Caco-2 (cell line): ENCODE measurements around the gene BCL3. TPM values are rescaled to one million over a fixed set of nuclear protein-coding genes. Genes with fewer than 3 reads are reported as not detected.

Experiments
- BruUV-seq: library from RNA; stranded (reverse); fragments of 400-500 nt; replicated peaks from 2 replicates; lab custom pipeline; 2021; lab: Mats Ljungman, UMichigan
- CTCF ChIA-PET: fragments of 300-600 bp; sonication (Branson Sonifier 250); formaldehyde crosslinking; loops from one replicate; lab custom pipeline; 2022; ENCODE audit warnings: antibody characterized with exemption; lab: Charles Lee
- POLR2A ChIA-PET: fragments of 300-600 bp; sonication (Branson Sonifier 250); formaldehyde crosslinking; loops from one replicate; lab custom pipeline; 2022; ENCODE audit warnings: antibody characterized with exemption; lab: Charles Lee
- DNase-seq, 2 experiments: peaks; one replicate each; pipeline versions ENCODE4 v3.0.0 to v3.0.0-alpha.2; 2020 to 2022
- H3K27me3 ChIP-seq: replicated peaks from 2 replicates; pipeline ENCODE4 v1.6.0; 2011; ENCODE audit warnings: low read length; ENCODE audit not compliant: control insufficient read depth, insufficient read depth
- H3K36me3 ChIP-seq: 2 replicates; pipeline ENCODE4 v1.5.1; 2011; ENCODE audit warnings: low read length; ENCODE audit not compliant: control insufficient read depth, insufficient read depth
- H3K4me1 ChIP-seq: fragments of 250-450 bp; sonication (Bioruptor Pico); 2 replicates; pipeline ENCODE4 v1.5.1; 2020; ENCODE audit warnings: mild to moderate bottlenecking
- H3K4me3 ChIP-seq: 2 replicates; pipeline ENCODE4 v1.5.1; 2011; ENCODE audit warnings: low read depth, mild to moderate bottlenecking, control low read depth, low read length
- H3K9me3 ChIP-seq: fragments of 250-450 bp; sonication (Bioruptor Pico); 2 replicates; pipeline ENCODE4 v1.5.1; 2020; ENCODE audit warnings: mild to moderate bottlenecking, moderate library complexity
- H3K27ac Mint-ChIP-seq: one replicate; pipeline ENCODE4 v1.8.0; 2022; ENCODE audit warnings: mixed read lengths; ENCODE audit not compliant: unreplicated experiment
- H3K27me3 Mint-ChIP-seq: one replicate; pipeline ENCODE4 v1.8.0; 2022; ENCODE audit warnings: mixed read lengths; ENCODE audit not compliant: insufficient read depth, unreplicated experiment
- H3K36me3 Mint-ChIP-seq: one replicate; pipeline ENCODE4 v1.8.0; 2022; ENCODE audit warnings: mild to moderate bottlenecking, mixed read lengths; ENCODE audit not compliant: insufficient read depth, unreplicated experiment
- H3K4me1 Mint-ChIP-seq: one replicate; pipeline ENCODE4 v1.8.0; 2022; ENCODE audit warnings: low read depth, mixed read lengths; ENCODE audit not compliant: unreplicated experiment
- H3K4me3 Mint-ChIP-seq: one replicate; pipeline ENCODE4 v1.8.0; 2022; ENCODE audit warnings: mild to moderate bottlenecking, moderate library complexity, mixed read lengths; ENCODE audit not compliant: unreplicated experiment
- H3K9me3 Mint-ChIP-seq: one replicate; pipeline ENCODE4 v1.8.0; 2022; ENCODE audit warnings: mixed read lengths; ENCODE audit not compliant: unreplicated experiment
- intact Hi-C: fragments of 100-400 bp; cut with micrococcal nuclease; formaldehyde crosslinking; loops from one replicate; pipeline ENCODE4 v1.10.0; 2022; ENCODE audit not compliant: unreplicated experiment
- total RNA-seq: library from RNA; stranded (reverse); gene quantifications from 2 replicates; pipeline ENCODE4 v1.2.3, GENCODE V29; 2022
- TF ChIP-seq, protein P1 (sequence below), 2 experiments: fragments of 200-600 bp in 1 of 2; IDR thresholded peaks; 1 replicate in 1 of 2; 2 replicates in 1 of 2; pipeline versions ENCODE4 v1.5.1 to v1.8.0; 2011 to 2022; ENCODE audit warnings: antibody characterized with exemption in 1 of 2, control low read depth in 1 of 2, inconsistent platforms in 1 of 2, low read depth in 1 of 2, low read length in 1 of 2, mild to moderate bottlenecking in 1 of 2, moderate library complexity in 1 of 2; ENCODE audit not compliant: insufficient read depth in 1 of 2, severe bottlenecking in 1 of 2, unreplicated experiment in 1 of 2

BCL3 gene
- total RNA-seq, 1 experiment from 2014 or later = 15.5 TPM

GRCh38 chr19:44783545-44783944 lies 35.0 kb downstream of the BCL3 start:
- Mint-ChIP-seq H3K9me3 (no peaks in the 10 kb centered on the region), H3K4me1 (peaks cover 14% of the 10 kb centered on the region), H3K27ac (no peak overlapping the region), H3K27me3 (no peaks in the 10 kb centered on the region), H3K36me3 (peaks cover 34% of the 10 kb centered on the region), H3K4me3 (no peak overlapping the region)
- Histone ChIP-seq H3K27me3 (no peaks in the 10 kb centered on the region), H3K4me1 (peaks cover 5% of the 10 kb centered on the region; the same call in 1 of the 2 replicates), H3K9me3 (no peaks in the 10 kb centered on the region), H3K36me3 (peaks cover 3% of the 10 kb centered on the region; the same call in 1 of the 2 replicates), H3K4me3 (no peak overlapping the region)
- intact Hi-C loops = no loop called here
- ChIA-PET CTCF (interaction anchor here (0.7 to 2.6 kb wide), 9 partner anchors 12 to 64 kb away, joined by 3 to 32 read pairs (median 6); partner anchors contain the start of genes BCAM and NECTIN2), POLR2A (interaction anchor here (1.5 kb wide), 1 partner anchor 24 kb away, joined by 11 read pairs; the partner anchor contains the start of gene BCAM)
- no peak for DNase-seq
- TF ChIP-seq, protein P1, sequence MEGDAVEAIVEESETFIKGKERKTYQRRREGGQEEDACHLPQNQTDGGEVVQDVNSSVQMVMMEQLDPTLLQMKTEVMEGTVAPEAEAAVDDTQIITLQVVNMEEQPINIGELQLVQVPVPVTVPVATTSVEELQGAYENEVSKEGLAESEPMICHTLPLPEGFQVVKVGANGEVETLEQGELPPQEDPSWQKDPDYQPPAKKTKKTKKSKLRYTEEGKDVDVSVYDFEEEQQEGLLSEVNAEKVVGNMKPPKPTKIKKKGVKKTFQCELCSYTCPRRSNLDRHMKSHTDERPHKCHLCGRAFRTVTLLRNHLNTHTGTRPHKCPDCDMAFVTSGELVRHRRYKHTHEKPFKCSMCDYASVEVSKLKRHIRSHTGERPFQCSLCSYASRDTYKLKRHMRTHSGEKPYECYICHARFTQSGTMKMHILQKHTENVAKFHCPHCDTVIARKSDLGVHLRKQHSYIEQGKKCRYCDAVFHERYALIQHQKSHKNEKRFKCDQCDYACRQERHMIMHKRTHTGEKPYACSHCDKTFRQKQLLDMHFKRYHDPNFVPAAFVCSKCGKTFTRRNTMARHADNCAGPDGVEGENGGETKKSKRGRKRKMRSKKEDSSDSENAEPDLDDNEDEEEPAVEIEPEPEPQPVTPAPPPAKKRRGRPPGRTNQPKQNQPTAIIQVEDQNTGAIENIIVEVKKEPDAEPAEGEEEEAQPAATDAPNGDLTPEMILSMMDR (IDR thresholded peaks at IDR 0.05; ENCODE audit: insufficient read depth in 1 of 2, low read depth in 1 of 2, low read length in 1 of 2, severe bottlenecking in 1 of 2, unreplicated experiment in 1 of 2) = no peak
- BruUV-seq = no TSS peak

GRCh38 chr19:44785271-44785670 lies 36.8 kb downstream of the BCL3 start:
- Mint-ChIP-seq H3K4me1 (peaks cover 14% of the 10 kb centered on the region), H3K4me3 (no peak overlapping the region), H3K9me3 (no peaks in the 10 kb centered on the region), H3K36me3 (peaks cover 51% of the 10 kb centered on the region), H3K27me3 (no peaks in the 10 kb centered on the region), H3K27ac (no peak overlapping the region)
- no TSS peak for BruUV-seq
- intact Hi-C loops = no loop called here
- ChIA-PET CTCF (interaction anchor here (0.7 to 2.6 kb wide), 6 partner anchors 23 to 61 kb away, joined by 3 to 32 read pairs (median 12); partner anchors contain the start of genes BCAM and NECTIN2), POLR2A (interaction anchor here (1.3 to 1.5 kb wide), 2 partner anchors 23 to 60 kb away, joined by 6 to 11 read pairs; partner anchors contain the start of genes BCAM and NECTIN2)
- H3K4me3 ChIP-seq = no peak overlapping the region
- H3K36me3 ChIP-seq = peaks cover 9% of the 10 kb centered on the region
- peaks cover 5% of the 10 kb centered on the region; the same call in 1 of the 2 replicates for H3K4me1 ChIP-seq
- no peaks in the 10 kb centered on the region for H3K9me3 ChIP-seq
- H3K27me3 ChIP-seq = no peaks in the 10 kb centered on the region
- TF ChIP-seq, protein P1 (IDR thresholded peaks at IDR 0.05; ENCODE audit: insufficient read depth in 1 of 2, low read depth in 1 of 2, low read length in 1 of 2, severe bottlenecking in 1 of 2, unreplicated experiment in 1 of 2) = no peak
- no peak for DNase-seq

GRCh38 chr19:44785993-44786392 lies 37.5 kb downstream of the BCL3 start:
- no peak for DNase-seq
- no TSS peak for BruUV-seq
- TF ChIP-seq, protein P1 (IDR thresholded peaks at IDR 0.05; ENCODE audit: insufficient read depth in 1 of 2, low read depth in 1 of 2, low read length in 1 of 2, severe bottlenecking in 1 of 2, unreplicated experiment in 1 of 2) = no peak
- Mint-ChIP-seq H3K4me3 (no peak overlapping the region), H3K4me1 (peaks cover 14% of the 10 kb centered on the region), H3K27me3 (no peaks in the 10 kb centered on the region), H3K36me3 (peaks cover 54% of the 10 kb centered on the region), H3K27ac (no peak overlapping the region), H3K9me3 (no peaks in the 10 kb centered on the region)
- Histone ChIP-seq H3K4me1 (peaks cover 5% of the 10 kb centered on the region; the same call in 1 of the 2 replicates), H3K27me3 (no peaks in the 10 kb centered on the region), H3K36me3 (peaks cover 9% of the 10 kb centered on the region), H3K4me3 (no peak overlapping the region), H3K9me3 (no peaks in the 10 kb centered on the region)
- intact Hi-C loops = no loop called here
- ChIA-PET CTCF (interaction anchor here (1.4 kb wide), 1 partner anchor 58 kb away, joined by 3 read pairs; no protein-coding TSS in a partner anchor), POLR2A (interaction anchor here (0.5 kb wide), 1 partner anchor 389 kb away, joined by 3 read pairs; no protein-coding TSS in a partner anchor)
